HG02571 (cell line): ENCODE results near the gene EYS.
"Not testable (repeated sequence)": the region's sequence is repeated elsewhere in the genome, so short reads cannot be mapped to it uniquely, and the experiment has no call there.

Source experiments
- ATAC-seq: cut with Tn5 transposase; IDR thresholded peaks from one replicate; pipeline ENCODE4 v1.9.1; 2021; ENCODE audit warnings: mild to moderate bottlenecking, moderate library complexity; ENCODE audit not compliant: unreplicated experiment

EYS gene

DNA sequence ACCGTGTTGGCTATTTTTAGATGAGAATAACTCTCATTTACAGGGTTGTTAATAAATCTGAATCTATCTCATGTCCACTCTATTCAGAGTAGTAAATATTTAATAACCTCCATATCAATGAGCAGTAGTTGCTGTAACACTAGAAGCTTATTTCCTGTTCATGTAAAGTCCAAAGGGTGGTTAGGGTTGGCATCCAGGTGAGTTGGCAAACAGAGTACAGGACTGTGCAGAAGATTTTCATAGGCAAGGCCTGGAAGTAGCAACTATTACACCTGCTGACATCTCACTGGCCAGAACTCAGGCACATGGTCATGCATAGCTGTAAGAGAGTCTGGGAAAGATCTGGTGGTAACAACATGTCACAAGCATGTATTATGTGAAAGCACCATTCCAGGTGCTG is 1923.9 kb downstream of the EYS start:
- no peak for ATAC-seq

- ATAC-seq = no peak
Measured at GRCh38 chr6:63774961-63775360, 1932.1 kb downstream of the EYS start.

GRCh38 chr6:63773200-63773599 is 1933.8 kb downstream of the EYS start:
- ATAC-seq = no peak

GRCh38 chr6:63765828-63766227 is 1941.2 kb downstream of the EYS start:
- ATAC-seq = no peak

DNA sequence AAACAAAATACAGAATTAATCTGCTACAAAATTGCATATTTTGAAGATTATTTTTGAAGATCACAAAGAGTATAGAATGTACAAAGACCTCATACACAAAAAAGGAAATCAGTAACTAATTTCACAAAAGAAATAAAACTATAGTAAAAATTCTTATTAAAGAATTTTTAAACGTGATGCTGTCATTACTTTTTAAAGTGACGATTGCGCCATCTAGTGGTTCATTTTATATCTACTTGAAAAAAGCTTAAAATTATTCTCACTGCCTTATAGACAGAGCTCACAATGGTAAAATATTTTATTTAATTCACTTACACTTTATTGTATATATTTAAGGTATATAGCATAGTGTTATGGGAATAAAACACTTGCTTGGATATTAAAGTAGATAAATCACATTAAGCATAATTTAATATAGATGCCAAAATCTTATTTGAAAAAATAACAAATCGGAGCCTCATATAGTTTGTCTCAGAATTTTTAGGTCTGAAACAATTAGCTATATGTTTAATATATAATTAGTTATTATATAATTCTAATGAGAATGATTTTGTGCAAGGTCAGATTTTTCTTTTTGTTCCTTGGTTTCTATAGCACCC is 1942.6 kb downstream of the EYS start:
- ATAC-seq = no peak

DNA sequence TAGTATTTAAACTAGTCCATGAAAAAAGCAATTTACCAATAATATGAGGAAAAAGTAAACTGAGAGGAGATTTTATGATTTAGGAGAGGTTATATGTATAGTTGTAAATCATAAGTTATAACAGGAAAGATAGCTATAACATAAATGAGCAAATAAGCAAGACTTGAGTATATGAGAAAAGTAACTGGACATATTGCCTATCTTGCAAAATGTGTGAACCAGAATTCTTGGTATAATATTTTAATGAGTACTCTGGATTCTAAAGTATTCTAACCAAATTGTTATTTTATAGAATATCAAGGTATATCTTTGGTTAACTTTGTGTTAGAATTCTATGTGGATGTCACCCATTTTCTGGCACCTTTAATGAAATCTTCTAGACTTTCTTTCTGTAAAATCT is 1946.8 kb downstream of the EYS start:
- no peak for ATAC-seq

- ATAC-seq = no peak
Measured at GRCh38 chr6:63759605-63760105, 1947.4 kb downstream of the EYS start.

GRCh38 chr6:63757826-63758225 is 1949.2 kb downstream of the EYS start:
- ATAC-seq = no peak

DNA sequence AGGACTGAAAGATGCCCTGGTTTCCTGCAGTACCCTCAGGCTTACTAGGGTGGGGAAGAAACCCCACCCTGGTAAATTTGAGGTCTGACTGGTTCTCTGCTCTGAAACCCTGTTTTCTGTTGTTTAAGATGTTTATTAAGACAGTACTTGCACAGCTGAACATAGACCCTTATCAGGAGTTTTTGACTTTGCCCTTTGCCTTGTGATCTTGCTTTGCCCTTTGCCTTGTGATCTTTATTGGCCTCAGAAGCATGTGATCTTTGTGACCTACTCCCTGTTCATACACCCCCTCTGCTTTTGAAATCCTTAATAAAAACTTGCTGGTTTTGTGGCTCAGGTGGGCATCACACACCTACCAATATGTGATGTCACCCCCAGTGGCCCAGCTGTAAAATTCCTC is 1949.8 kb downstream of the EYS start:
- ATAC-seq = not testable (repeated sequence)

- ATAC-seq = no peak
Measured at GRCh38 chr6:63750400-63750799, 1956.6 kb downstream of the EYS start.

- no peak for ATAC-seq
Measured at GRCh38 chr6:63745784-63746183, 1961.2 kb downstream of the EYS start.

GRCh38 chr6:63744810-63745209 is 1962.2 kb downstream of the EYS start:
- ATAC-seq = no peak

DNA sequence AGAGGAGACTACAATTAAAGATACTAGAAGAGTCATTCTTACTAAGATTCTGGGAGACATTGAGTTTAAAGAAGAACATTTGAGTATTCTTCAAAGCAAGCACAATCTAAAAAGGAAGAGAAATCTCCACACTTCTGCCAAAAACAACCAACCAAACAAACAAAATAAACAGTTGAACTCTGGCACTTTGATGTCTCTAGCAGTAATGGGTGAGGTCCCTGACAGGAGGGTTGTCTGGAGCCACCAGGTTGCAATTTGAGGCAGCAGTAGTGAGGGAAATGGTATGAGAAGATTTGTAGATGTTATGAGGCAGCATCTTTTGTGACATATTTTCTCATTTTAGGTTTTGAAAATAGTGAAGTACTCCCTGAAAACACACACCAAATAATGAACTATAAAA is 1963.3 kb downstream of the EYS start:
- ATAC-seq = no peak

DNA sequence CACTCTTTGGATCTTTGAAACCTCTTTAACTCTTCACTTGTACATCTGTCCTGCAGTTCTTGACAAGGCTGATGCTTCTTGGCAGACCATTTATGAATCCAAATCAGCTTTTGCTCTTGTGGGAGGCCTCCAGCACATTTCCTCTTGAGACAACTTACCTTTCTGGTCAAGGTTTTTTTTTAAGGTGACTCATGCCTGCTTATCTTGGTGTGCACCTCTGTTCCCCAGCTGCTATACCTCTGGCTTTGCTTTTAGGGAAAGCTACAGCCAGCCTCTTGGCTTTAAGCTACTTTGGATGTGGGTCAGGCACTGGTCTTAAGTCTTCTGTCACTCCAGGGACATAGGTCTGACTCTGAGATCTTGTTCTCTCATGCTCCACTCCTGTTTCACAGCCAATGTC is 1965.0 kb downstream of the EYS start:
- ATAC-seq = no peak

DNA sequence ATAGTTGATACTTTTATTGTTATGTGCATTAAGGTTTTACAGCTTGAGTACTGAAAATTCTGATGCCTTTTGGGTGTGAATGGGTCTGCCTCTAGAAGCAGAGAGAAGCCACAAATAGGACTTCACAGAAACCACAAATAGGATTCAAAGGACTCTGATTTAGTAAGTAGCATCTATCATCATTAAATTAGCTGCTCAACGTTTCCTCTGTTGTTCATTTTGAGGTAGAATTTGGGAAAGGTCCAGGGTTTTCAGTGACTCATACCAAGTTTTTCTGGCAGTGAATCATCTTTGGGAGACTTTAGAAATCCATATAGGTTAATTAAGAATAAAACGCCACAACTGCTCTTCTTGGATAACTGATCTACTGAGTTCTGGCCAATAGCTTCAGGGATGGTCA is 1966.3 kb downstream of the EYS start:
- ATAC-seq = no peak

GRCh38 chr6:63739094-63739687 is 1967.8 kb downstream of the EYS start:
- ATAC-seq = no peak

- not testable (repeated sequence) for ATAC-seq
Measured at GRCh38 chr6:63738190-63738589, 1968.8 kb downstream of the EYS start.

- no peak for ATAC-seq
Measured at GRCh38 chr6:63734923-63735322, 1972.1 kb downstream of the EYS start.

GRCh38 chr6:63732336-63732735 is 1974.7 kb downstream of the EYS start:
- no peak for ATAC-seq

DNA sequence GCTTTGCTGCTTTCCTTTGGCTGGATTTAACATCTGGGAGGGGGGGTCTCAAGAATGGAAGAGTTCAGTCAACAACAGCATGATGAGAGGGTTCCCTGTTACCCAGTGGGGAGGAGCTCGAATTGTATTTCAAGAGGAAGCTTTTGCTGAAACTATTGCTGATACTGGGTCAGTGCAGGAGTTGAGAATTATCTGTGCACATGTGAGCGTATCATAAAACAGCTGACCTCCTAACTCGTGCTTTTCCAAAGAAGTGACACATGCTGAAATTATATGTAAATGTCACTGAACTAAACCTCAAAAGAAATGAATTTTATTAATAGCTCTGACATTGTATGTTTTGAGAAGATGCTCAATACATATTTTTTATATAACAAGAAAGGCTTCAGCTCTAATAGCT is 1975.1 kb downstream of the EYS start:
- no peak for ATAC-seq

- no peak for ATAC-seq
Measured at GRCh38 chr6:63730311-63730710, 1976.7 kb downstream of the EYS start.

GRCh38 chr6:63724721-63725120 is 1982.3 kb downstream of the EYS start:
- ATAC-seq = no peak

DNA sequence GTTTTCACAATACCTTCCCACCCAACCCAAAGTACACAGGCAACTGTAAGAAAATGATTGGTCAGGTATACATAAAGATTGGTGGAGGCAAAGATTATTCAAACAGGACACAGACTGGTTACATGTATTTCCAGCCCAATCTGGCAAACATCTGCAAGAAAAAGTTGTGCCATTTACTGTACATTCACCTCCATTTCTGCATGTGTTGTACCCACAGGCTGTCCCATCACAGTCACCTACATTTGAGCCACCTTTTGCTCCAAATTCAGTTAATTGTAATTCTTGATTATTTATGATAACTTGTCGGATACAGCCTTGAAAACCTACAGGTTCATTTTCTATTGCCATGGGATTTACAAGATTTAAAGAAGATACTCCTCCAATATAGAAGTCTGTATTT is 1985.8 kb downstream of the EYS start:
- no peak for ATAC-seq
